ENCODE results near the gene ABCA7. TPM values are rescaled to one million over a fixed set of nuclear protein-coding genes. Genes with fewer than 3 reads are reported as not detected.
A peak's percentile ranks its signal among the peaks of the same experiment; 100 is the strongest.

The ABCA7 gene
- total and polyA plus RNA-seq, 2 experiments from 2014 or later = 17.8 to 26.8 TPM

DNA sequence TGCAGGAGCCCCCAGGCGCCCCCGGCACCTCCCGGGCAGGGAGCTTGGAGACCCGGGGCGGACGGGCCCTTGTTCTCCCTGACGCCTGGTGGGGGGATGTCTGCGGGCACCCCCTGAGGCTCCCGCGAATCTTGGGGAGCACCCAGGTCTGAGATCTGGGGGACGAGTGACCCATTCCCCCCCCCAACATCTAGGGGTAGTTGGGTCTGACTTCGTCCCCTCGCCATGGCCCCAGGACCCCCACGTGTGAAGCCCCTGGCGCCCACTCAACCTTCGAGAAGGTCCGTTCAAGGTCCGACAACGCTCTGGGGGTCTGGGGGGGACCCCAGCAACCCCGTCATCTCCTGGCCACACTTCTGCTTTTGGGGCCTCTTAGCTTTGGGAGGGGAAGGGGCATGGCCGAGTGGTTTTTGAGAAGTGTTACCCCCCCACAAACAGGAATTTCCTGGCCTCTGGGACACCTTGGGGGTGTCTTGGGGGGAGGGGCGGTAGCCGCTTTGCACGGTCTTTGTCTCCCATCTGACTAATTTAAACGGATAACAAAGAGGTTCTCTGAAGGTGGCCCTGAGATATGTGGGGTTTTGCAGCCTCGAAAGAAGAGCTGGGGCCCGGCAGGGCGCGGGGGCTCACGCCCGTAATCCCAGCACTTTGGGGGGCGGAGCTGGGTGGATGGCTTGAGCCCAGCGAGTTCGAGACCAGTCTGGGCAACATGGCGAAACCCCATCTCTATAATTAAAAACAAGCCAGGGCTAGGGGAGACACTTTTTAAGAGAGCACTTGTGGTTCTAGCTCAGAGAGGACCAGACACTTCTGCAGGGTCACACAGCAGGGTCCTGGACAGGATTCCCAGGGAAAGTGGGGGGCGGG, 12.9 kb upstream of the ABCA7 start:
- Histone ChIP-seq H3K27me3 (no peaks in the 10 kb centered on the region), H3K27ac (peak overlapping the region; percentile 100), H3K4me1 (ENCODE audit: insufficient read depth) (peaks cover 31% of the 10 kb centered on the region), H3K79me2 (peaks cover 63% of the 10 kb centered on the region), H3K36me3 (replicated peaks; ENCODE audit: insufficient read depth, low read depth) (no peaks in the 10 kb centered on the region), H2AFZ (no peak overlapping the region), H4K20me1 (ENCODE audit: insufficient read depth, poor library complexity, severe bottlenecking) (peaks cover 29% of the 10 kb centered on the region), H3K4me3 (peak overlapping the region; percentile 99), H3K4me2 (peak overlapping the region; percentile 100), H3K9me2 (replicated peaks; ENCODE audit: insufficient read depth) (no peaks in the 10 kb centered on the region), H3K9me3 (ENCODE audit: low read depth) (no peaks in the 10 kb centered on the region)
- DNase-seq (ENCODE audit: low spot score) = no peak
- under 1% methylated on average over 27 of the region's 36 CpGs for WGBS (ENCODE audit: low lambda C conversion rate, missing lambda C conversion rate)
- TF ChIP-seq EZH2phosphoT487 (IDR thresholded peaks at IDR 0.05; ENCODE audit: low read depth, severe bottlenecking, unreplicated experiment) = no peak
- TF ChIP-seq, protein P1, sequence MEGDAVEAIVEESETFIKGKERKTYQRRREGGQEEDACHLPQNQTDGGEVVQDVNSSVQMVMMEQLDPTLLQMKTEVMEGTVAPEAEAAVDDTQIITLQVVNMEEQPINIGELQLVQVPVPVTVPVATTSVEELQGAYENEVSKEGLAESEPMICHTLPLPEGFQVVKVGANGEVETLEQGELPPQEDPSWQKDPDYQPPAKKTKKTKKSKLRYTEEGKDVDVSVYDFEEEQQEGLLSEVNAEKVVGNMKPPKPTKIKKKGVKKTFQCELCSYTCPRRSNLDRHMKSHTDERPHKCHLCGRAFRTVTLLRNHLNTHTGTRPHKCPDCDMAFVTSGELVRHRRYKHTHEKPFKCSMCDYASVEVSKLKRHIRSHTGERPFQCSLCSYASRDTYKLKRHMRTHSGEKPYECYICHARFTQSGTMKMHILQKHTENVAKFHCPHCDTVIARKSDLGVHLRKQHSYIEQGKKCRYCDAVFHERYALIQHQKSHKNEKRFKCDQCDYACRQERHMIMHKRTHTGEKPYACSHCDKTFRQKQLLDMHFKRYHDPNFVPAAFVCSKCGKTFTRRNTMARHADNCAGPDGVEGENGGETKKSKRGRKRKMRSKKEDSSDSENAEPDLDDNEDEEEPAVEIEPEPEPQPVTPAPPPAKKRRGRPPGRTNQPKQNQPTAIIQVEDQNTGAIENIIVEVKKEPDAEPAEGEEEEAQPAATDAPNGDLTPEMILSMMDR (IDR thresholded peaks at IDR 0.05; ENCODE audit: poor library complexity) = no peak
- TF ChIP-seq EZH2 (IDR thresholded peaks at IDR 0.05; ENCODE audit: borderline replicate concordance) = no peak

DNA sequence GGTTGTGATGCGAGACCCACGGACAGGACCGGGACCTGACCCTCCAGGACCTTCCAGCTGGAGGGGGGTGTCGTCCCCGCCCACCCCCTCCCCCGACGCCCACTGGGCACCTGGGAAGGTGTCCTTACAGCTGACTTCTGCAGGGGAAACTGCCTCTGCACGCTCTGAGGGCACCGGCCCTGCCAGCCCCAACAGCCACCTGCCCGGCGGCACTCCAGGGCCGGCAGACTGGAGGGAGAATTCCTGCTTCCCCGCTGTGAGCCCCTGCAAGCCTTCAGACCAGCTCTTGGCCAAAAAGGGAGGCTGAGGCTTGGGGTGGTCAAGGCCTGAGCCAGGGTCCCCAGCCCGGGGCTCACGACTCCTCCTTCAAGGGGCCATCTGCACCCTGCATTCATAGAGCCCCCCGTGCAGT, 12.3 kb upstream of the ABCA7 start:
- H3K36me3 ChIP-seq (replicated peaks; ENCODE audit: insufficient read depth, low read depth) = no peaks in the 10 kb centered on the region
- 5% methylated on average over 12 of the region's 16 CpGs for WGBS (ENCODE audit: low lambda C conversion rate, missing lambda C conversion rate)
- TF ChIP-seq, protein P1 (IDR thresholded peaks at IDR 0.05; ENCODE audit: poor library complexity) = no peak
- TF ChIP-seq EZH2 (IDR thresholded peaks at IDR 0.05; ENCODE audit: borderline replicate concordance) = no peak
- TF ChIP-seq EZH2phosphoT487 (IDR thresholded peaks at IDR 0.05; ENCODE audit: low read depth, severe bottlenecking, unreplicated experiment) = no peak
- peak overlapping the region; percentile 100 for H3K4me2 ChIP-seq
- peaks cover 32% of the 10 kb centered on the region for H4K20me1 ChIP-seq (ENCODE audit: insufficient read depth, poor library complexity, severe bottlenecking)
- no peaks in the 10 kb centered on the region for H3K9me3 ChIP-seq (ENCODE audit: low read depth)
- H2AFZ ChIP-seq = no peak overlapping the region
- no peak for DNase-seq (ENCODE audit: low spot score)
- no peaks in the 10 kb centered on the region for H3K9me2 ChIP-seq (replicated peaks; ENCODE audit: insufficient read depth)
- peak overlapping the region; percentile 99 for H3K4me3 ChIP-seq
- H3K79me2 ChIP-seq = peaks cover 68% of the 10 kb centered on the region
- peaks cover 31% of the 10 kb centered on the region for H3K4me1 ChIP-seq (ENCODE audit: insufficient read depth)
- H3K27me3 ChIP-seq = no peaks in the 10 kb centered on the region
- H3K27ac ChIP-seq = peak overlapping the region; percentile 100

DNA sequence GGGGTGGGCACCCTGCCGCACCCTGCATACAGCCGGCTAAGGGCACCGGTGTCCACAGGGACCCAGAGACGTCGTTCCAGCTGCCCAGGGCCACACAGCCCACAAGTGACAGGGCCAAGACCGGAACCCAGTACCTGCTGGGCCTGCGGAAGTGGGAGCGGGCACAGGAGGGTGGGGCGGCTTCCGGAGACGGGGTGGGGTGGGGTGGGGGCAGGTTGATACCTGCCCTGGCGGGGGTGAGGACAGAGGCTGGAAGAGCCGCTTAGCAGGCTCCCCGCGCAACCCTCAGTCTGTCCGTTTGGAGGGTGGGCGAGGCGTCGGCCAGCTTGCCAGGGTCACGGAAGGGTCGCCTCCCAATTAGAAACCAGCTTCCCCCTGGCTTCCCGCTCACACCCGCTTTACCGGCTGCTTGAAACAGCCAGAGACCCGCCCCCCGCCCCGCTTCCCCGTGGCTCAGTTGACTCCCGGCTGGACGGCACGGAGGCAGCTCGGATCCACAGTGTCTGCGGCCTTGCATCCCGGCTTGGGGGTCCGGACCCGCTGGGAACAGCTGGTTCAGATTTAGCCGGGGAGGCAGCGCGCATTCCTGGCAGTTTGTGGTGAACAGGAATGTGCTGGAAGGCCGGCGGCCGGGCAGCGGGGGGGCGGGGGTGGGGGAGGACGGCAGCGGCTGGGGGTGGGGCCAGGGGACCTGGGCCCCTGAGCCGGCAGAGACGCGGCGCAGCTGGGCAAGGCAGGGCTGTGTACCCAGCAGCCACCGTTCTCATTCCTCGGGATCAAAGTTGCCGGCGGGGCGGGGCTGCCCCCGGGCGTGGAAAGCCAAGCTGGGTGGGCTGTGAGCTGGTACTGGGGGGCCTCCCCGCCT, 11.6 kb upstream of the ABCA7 start:
- Histone ChIP-seq H4K20me1 (ENCODE audit: insufficient read depth, poor library complexity, severe bottlenecking) (peaks cover 36% of the 10 kb centered on the region), H3K9me3 (ENCODE audit: low read depth) (no peaks in the 10 kb centered on the region), H3K4me1 (ENCODE audit: insufficient read depth) (peaks cover 31% of the 10 kb centered on the region), H3K27ac (peak overlapping the region; percentile 100), H3K27me3 (no peaks in the 10 kb centered on the region), H3K4me2 (peak overlapping the region; percentile 100), H3K79me2 (peaks cover 72% of the 10 kb centered on the region), H3K9me2 (replicated peaks; ENCODE audit: insufficient read depth) (no peaks in the 10 kb centered on the region), H2AFZ (no peak overlapping the region), H3K4me3 (peak overlapping the region; percentile 99), H3K36me3 (replicated peaks; ENCODE audit: insufficient read depth, low read depth) (no peaks in the 10 kb centered on the region)
- WGBS (ENCODE audit: low lambda C conversion rate, missing lambda C conversion rate) = 2% methylated on average over 39 of the region's 58 CpGs
- DNase-seq (ENCODE audit: low spot score) = peak; percentile 93
- TF ChIP-seq EZH2phosphoT487 (IDR thresholded peaks at IDR 0.05; ENCODE audit: low read depth, severe bottlenecking, unreplicated experiment) (no peak), EZH2 (IDR thresholded peaks at IDR 0.05; ENCODE audit: borderline replicate concordance) (no peak)
- TF ChIP-seq, protein P1 (IDR thresholded peaks at IDR 0.05; ENCODE audit: poor library complexity) = no peak

Data from hepatocyte (in vitro differentiated cells).